Measurements from ENCODE around the gene GPC5. TPM values are rescaled to one million over a fixed set of nuclear protein-coding genes. Genes with fewer than 3 reads are reported as not detected.

The GPC5 gene
- polyA plus RNA-seq, 2 of the 4 experiments (the other 2 are of a cell fraction) = not detected

GRCh38 chr13:91946498-91947070, 548.2 kb downstream of the GPC5 start:
- Histone ChIP-seq H3K9me3 (no peaks in the 10 kb centered on the region), H3K4me2 (no peak overlapping the region), H3K4me1 (no peaks in the 10 kb centered on the region), H3K4me3 (no peak overlapping the region), H3K27ac (no peak overlapping the region)
- WGBS (ENCODE audit: missing lambda C conversion rate) = 7% methylated on average over 7 of the region's 7 CpGs
- DNase-seq (ENCODE audit: low read depth in 1 of 2, low spot score in 1 of 2) (peak; percentile 1 to 14), ATAC-seq (peak in 1 of 2 experiments; percentile 42; a peak in 1 of 6 replicates), FAIRE-seq (no peak)
- ChIA-PET CTCF (interaction anchor here (0.6 to 1.2 kb wide), 2 partner anchors 10 to 199 kb away, joined by 4 to 5 read pairs; no protein-coding TSS in a partner anchor), POLR2A (no interaction called here)
- no peak for TF ChIP-seq CBX8 (IDR thresholded peaks at IDR 0.05)
- no peak for TF ChIP-seq PHF8 (IDR thresholded peaks at IDR 0.05; ENCODE audit: borderline replicate concordance, low read depth)
- TF ChIP-seq CTCF (IDR thresholded peaks at IDR 0.05) = peak; percentile 11; the same call in 1 of the 3 replicates
- no peak for TF ChIP-seq FOSB (CRISPR knock-in tag; IDR thresholded peaks at IDR 0.05)
- no peak for TF ChIP-seq EHMT2 (IDR thresholded peaks at IDR 0.05; ENCODE audit: low read depth)
- TF ChIP-seq TP53 (CRISPR knock-in tag; IDR thresholded peaks at IDR 0.05) = no peak
- no peak for TF ChIP-seq CHD2 (IDR thresholded peaks at IDR 0.05; ENCODE audit: low read length, partially characterized antibody)
- no peak for TF ChIP-seq RFX5 (IDR thresholded peaks at IDR 0.05)
- TF ChIP-seq RAD21 (conservative IDR thresholded peaks at IDR 0.05 in 1 of 2, IDR thresholded peaks at IDR 0.05 in 1 of 2) = peak in 1 of 2 experiments; percentile 43; a peak in 1 of 5 replicates

- ATAC-seq = no peak
- DNase-seq (ENCODE audit: low read depth in 1 of 2, low spot score in 1 of 2) = no peak
- FAIRE-seq = no peak
- Histone ChIP-seq H3K4me2 (no peak overlapping the region), H3K27ac (no peak overlapping the region), H3K4me3 (no peak overlapping the region), H3K9me3 (no peaks in the 10 kb centered on the region), H3K4me1 (no peaks in the 10 kb centered on the region)
- no peak for TF ChIP-seq KDM5A (IDR thresholded peaks at IDR 0.05)
- no peak for TF ChIP-seq REST (IDR thresholded peaks at IDR 0.05)
- TF ChIP-seq MYC (IDR thresholded peaks at IDR 0.05; ENCODE audit: borderline replicate concordance, low read length) = no peak
- no peak for TF ChIP-seq CHD4 (IDR thresholded peaks at IDR 0.05; ENCODE audit: borderline replicate concordance)
- no peak for TF ChIP-seq SMC3 (IDR thresholded peaks at IDR 0.05)
- no peak for TF ChIP-seq MAX (IDR thresholded peaks at IDR 0.05)
- no peak for TF ChIP-seq MAZ (IDR thresholded peaks at IDR 0.05; ENCODE audit: borderline replicate concordance, low read depth, low read length)
- TF ChIP-seq FOSL2 (IDR thresholded peaks at IDR 0.05) = no peak
- no peak for TF ChIP-seq FOSL2 (CRISPR knock-in tag; IDR thresholded peaks at IDR 0.05)
- TF ChIP-seq HOXB5 (CRISPR knock-in tag; IDR thresholded peaks at IDR 0.05) = no peak
- TF ChIP-seq EP300 (IDR thresholded peaks at IDR 0.05) = no peak
- TF ChIP-seq NPAS2 (CRISPR knock-in tag; IDR thresholded peaks at IDR 0.05; ENCODE audit: borderline replicate concordance) = no peak
- TF ChIP-seq CEBPB (IDR thresholded peaks at IDR 0.05) = no peak
- no peak for TF ChIP-seq TFCP2L1 (CRISPR knock-in tag; IDR thresholded peaks at IDR 0.05)
- TF ChIP-seq BCL3 (IDR thresholded peaks at IDR 0.05) = no peak
- no peak for TF ChIP-seq RNF2 (IDR thresholded peaks at IDR 0.05; ENCODE audit: borderline replicate concordance, low read depth)
- CTCF ChIA-PET = no interaction called here
- WGBS (ENCODE audit: missing lambda C conversion rate) = 9% methylated on average over 1 of the region's 1 CpG
- POLR2A ChIA-PET = no interaction called here
These were observed 550.3 kb downstream of the GPC5 start for GRCh38 chr13:91948736-91949135.

Measured in A549 (cell line).